Thoracic aorta (tissue), 2 donors: ENCODE measurements around the gene NKX2-8. TPM values are rescaled to one million over a fixed set of nuclear protein-coding genes. Genes with fewer than 3 reads are reported as not detected.

Experiments used
- ATAC-seq: fragments of 150-250 bp; one replicate; pipeline ENCODE4 v1.8.0; 2017; ENCODE audit warnings: low read depth; ENCODE audit not compliant: insufficient number of reproducible peaks, low FRiP score
- DNase-seq: peaks from one replicate; pipeline ENCODE4 v3.0.0-alpha.2; 2020; ENCODE audit warnings: low spot score
- H3K27ac ChIP-seq, 2 donors: fragments of 200-600 bp; sonication (generic); 1 replicate in 1 of 2; 2 replicates in 1 of 2; pipeline ENCODE4 v1.5.1; 2016; ENCODE audit warnings: mild to moderate bottlenecking in 2 of 2, moderate library complexity in 2 of 2
- H3K27me3 ChIP-seq: fragments of 200-600 bp; sonication (generic); replicated peaks from 2 replicates; pipeline ENCODE4 v1.6.0; 2016; ENCODE audit warnings: mild to moderate bottlenecking; ENCODE audit not compliant: insufficient read depth
- H3K36me3 ChIP-seq: fragments of 200-600 bp; sonication (generic); one replicate; pipeline ENCODE4 v1.5.1; 2016
- H3K4me1 ChIP-seq, 2 donors: fragments of 200-600 bp; sonication (generic); 1 replicate in 1 of 2; 2 replicates in 1 of 2; pipeline versions ENCODE4 v1.5.1 to v1.6.0; 2016; ENCODE audit warnings: low read depth in 2 of 2, mild to moderate bottlenecking in 1 of 2; ENCODE audit not compliant: control insufficient read depth in 1 of 2
- H3K4me3 ChIP-seq: fragments of 200-600 bp; sonication (generic); 2 replicates; pipeline ENCODE4 v1.5.1; 2016; ENCODE audit warnings: mild to moderate bottlenecking
- H3K9me3 ChIP-seq: fragments of 200-600 bp; sonication (generic); 2 replicates; pipeline ENCODE4 v1.5.1; 2016
- CTCF ChIP-seq: fragments of 200-600 bp; sonication (generic); IDR thresholded peaks from one replicate; pipeline ENCODE4 v1.5.1; 2019; ENCODE audit warnings: antibody characterized with exemption
- total RNA-seq, 2 donors: library from RNA; depleted of rRNA; stranded (reverse); fragments of >200 nt; gene quantifications; one replicate each; pipeline versions ENCODE4 v1.1.0 to v1.2.3, GENCODE V29; 2016

The NKX2-8 gene
- total RNA-seq, 2 donors from 2014 or later: not detected

GRCh38 chr14:36604757-36605505 lies 22.5 kb upstream of the NKX2-8 start:
- H3K27me3 ChIP-seq: no peaks in the 10 kb centered on the region
- no peak for ATAC-seq

GRCh38 chr14:36600431-36600830 lies 18.0 kb upstream of the NKX2-8 start:
- ATAC-seq (no peak), DNase-seq (no peak)
- Histone ChIP-seq H3K27me3 (no peaks in the 10 kb centered on the region), H3K9me3 (no peaks in the 10 kb centered on the region), H3K4me1 (no peaks in the 10 kb centered on the region), H3K36me3 (no peaks in the 10 kb centered on the region), H3K27ac (no peak overlapping the region), H3K4me3 (no peak overlapping the region)
- TF ChIP-seq CTCF: no peak

More at GRCh38 chr14:36604757-36605505, 22.5 kb upstream of the NKX2-8 start:
- H3K36me3 ChIP-seq: no peaks in the 10 kb centered on the region
- H3K27ac ChIP-seq: no peak overlapping the region
- H3K9me3 ChIP-seq: no peaks in the 10 kb centered on the region
- H3K4me3 ChIP-seq: no peak overlapping the region
- DNase-seq: no peak
- peak; percentile 54 for TF ChIP-seq CTCF
- no peaks in the 10 kb centered on the region for H3K4me1 ChIP-seq

- H3K9me3 ChIP-seq: no peaks in the 10 kb centered on the region
Observed at GRCh38 chr14:36591482-36591881, 9.1 kb upstream of the NKX2-8 start.

GRCh38 chr14:36588788-36589187 lies 6.4 kb upstream of the NKX2-8 start:
- Histone ChIP-seq H3K27ac (no peak overlapping the region), H3K9me3 (no peaks in the 10 kb centered on the region), H3K27me3 (no peaks in the 10 kb centered on the region), H3K36me3 (no peaks in the 10 kb centered on the region), H3K4me3 (no peak overlapping the region), H3K4me1 (no peaks in the 10 kb centered on the region)
- no peak for TF ChIP-seq CTCF
- no peak for DNase-seq
- no peak for ATAC-seq

More at GRCh38 chr14:36591482-36591881, 9.1 kb upstream of the NKX2-8 start:
- Histone ChIP-seq H3K4me1 (no peaks in the 10 kb centered on the region), H3K4me3 (no peak overlapping the region), H3K36me3 (no peaks in the 10 kb centered on the region), H3K27me3 (no peaks in the 10 kb centered on the region), H3K27ac (no peak overlapping the region)
- TF ChIP-seq CTCF: no peak
- no peak for DNase-seq
- ATAC-seq: no peak

- Histone ChIP-seq H3K27ac (no peak overlapping the region), H3K4me3 (no peak overlapping the region), H3K4me1 (no peaks in the 10 kb centered on the region), H3K27me3 (no peaks in the 10 kb centered on the region), H3K9me3 (no peaks in the 10 kb centered on the region), H3K36me3 (no peaks in the 10 kb centered on the region)
- no peak for ATAC-seq
- TF ChIP-seq CTCF: no peak
- no peak for DNase-seq
Observed at GRCh38 chr14:36588119-36588518, 5.7 kb upstream of the NKX2-8 start.
